ENCODE data around the gene SLC2A8. TPM values are rescaled to one million over a fixed set of nuclear protein-coding genes. Genes with fewer than 3 reads are reported as not detected.
A peak's percentile ranks its signal among the peaks of the same experiment; 100 is the strongest.

The SLC2A8 gene
- total RNA-seq, 1 donor from 2014 or later: 13.6 TPM

DNA sequence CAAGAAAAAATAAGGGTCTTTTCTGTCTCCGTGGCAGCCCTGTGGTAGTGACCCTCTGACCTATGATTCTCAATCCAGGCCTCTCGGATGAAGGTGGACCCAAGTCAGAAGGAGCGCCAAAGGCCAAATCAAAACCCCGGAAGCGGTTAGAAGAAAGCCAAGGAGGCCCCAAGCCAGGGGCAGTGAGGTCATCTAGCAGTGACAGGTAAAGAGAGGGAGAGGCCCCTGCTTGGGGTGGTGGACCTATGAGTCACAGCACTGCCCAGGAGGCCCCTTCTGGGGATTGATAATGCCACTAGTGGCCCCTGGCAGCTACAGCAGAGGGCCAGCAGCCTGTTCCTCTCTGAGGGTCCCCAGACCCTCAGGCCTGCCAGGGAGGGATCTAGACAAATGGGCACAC lies 6.4 kb upstream of the SLC2A8 start:
- Histone ChIP-seq H3K27ac (ENCODE audit: low read depth, low read length) (no peak overlapping the region), H3K4me3 (ENCODE audit: low read length in 3 of 3) (no peak overlapping the region), H3K9ac (ENCODE audit: low read depth in 1 of 3, low read length in 3 of 3) (no peak overlapping the region), H3K9me3 (ENCODE audit: control insufficient read depth in 3 of 3, low read length in 3 of 3) (no peaks in the 10 kb centered on the region), H3K4me1 (ENCODE audit: control insufficient read depth in 3 of 3, insufficient read depth in 3 of 3, low read length in 3 of 3) (peaks cover 0 to 2% (median 1%) of the 10 kb centered on the region in 3 donors), H3K27me3 (ENCODE audit: control insufficient read depth in 3 of 3, insufficient read depth in 3 of 3, low read length in 3 of 3) (no peaks in the 10 kb centered on the region), H3K36me3 (ENCODE audit: control insufficient read depth in 3 of 3, insufficient read depth in 3 of 3, low read length in 3 of 3) (peaks cover 0 to 2% (median 0%) of the 10 kb centered on the region in 3 donors)

DNA sequence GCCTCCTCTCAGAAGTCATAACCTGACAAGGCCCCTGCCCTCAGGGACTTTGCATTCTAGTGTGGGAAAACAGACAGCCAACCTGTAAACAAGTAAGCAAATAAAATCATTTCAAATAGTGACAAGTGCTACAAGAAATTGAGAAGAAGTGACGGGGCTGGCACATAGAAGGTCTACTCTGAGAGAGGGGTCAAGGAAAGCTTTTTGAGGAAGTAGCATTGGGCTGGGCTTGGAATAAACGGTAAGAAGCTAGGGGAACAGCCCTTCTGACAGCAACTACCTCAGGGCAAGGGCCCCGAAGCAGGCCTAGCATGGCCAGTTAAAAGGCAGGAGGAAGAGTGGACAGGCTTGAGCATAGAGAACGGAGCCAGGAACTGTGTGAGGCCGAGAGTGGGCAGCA lies 4.8 kb upstream of the SLC2A8 start:
- no peaks in the 10 kb centered on the region for H3K9me3 ChIP-seq (ENCODE audit: control insufficient read depth in 3 of 3, low read length in 3 of 3)
- H3K4me1 ChIP-seq (ENCODE audit: control insufficient read depth in 3 of 3, insufficient read depth in 3 of 3, low read length in 3 of 3): peaks cover 6 to 12% (median 10%) of the 10 kb centered on the region in 3 donors
- H3K4me3 ChIP-seq (ENCODE audit: low read length in 3 of 3): no peak overlapping the region
- H3K9ac ChIP-seq (ENCODE audit: low read depth in 1 of 3, low read length in 3 of 3): no peak overlapping the region
- no peaks in the 10 kb centered on the region for H3K27me3 ChIP-seq (ENCODE audit: control insufficient read depth in 3 of 3, insufficient read depth in 3 of 3, low read length in 3 of 3)
- no peak overlapping the region for H3K27ac ChIP-seq (ENCODE audit: low read depth, low read length)
- H3K36me3 ChIP-seq (ENCODE audit: control insufficient read depth in 3 of 3, insufficient read depth in 3 of 3, low read length in 3 of 3): peaks cover 0 to 2% (median 0%) of the 10 kb centered on the region in 3 donors

DNA sequence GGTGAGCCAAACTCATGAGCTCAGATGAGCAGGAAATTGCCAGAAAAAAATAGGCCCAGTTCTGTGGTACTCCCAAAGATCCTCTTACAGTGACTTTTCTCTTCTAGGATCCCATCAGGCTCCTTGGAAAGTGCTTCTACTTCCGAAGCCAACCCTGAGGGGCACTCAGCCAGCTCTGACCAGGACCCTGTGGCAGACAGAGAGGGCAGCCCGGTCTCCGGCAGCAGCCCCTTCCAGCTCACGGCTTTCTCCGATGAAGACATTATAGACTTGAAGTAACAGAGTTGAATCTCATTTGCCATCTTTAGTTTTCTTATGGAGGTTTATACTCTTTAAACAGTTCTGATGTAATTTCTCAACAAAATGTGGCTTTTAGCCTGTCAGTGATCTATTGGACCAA lies 4.0 kb upstream of the SLC2A8 start:
- Histone ChIP-seq H3K4me1 (ENCODE audit: control insufficient read depth in 3 of 3, insufficient read depth in 3 of 3, low read length in 3 of 3) (peaks cover 7 to 15% (median 10%) of the 10 kb centered on the region in 3 donors), H3K4me3 (ENCODE audit: low read length in 3 of 3) (no peak overlapping the region), H3K36me3 (ENCODE audit: control insufficient read depth in 3 of 3, insufficient read depth in 3 of 3, low read length in 3 of 3) (peaks cover 0 to 2% (median 0%) of the 10 kb centered on the region in 3 donors), H3K27ac (ENCODE audit: low read depth, low read length) (no peak overlapping the region), H3K9me3 (ENCODE audit: control insufficient read depth in 3 of 3, low read length in 3 of 3) (no peaks in the 10 kb centered on the region), H3K9ac (ENCODE audit: low read depth in 1 of 3, low read length in 3 of 3) (no peak overlapping the region), H3K27me3 (ENCODE audit: control insufficient read depth in 3 of 3, insufficient read depth in 3 of 3, low read length in 3 of 3) (no peaks in the 10 kb centered on the region)

DNA sequence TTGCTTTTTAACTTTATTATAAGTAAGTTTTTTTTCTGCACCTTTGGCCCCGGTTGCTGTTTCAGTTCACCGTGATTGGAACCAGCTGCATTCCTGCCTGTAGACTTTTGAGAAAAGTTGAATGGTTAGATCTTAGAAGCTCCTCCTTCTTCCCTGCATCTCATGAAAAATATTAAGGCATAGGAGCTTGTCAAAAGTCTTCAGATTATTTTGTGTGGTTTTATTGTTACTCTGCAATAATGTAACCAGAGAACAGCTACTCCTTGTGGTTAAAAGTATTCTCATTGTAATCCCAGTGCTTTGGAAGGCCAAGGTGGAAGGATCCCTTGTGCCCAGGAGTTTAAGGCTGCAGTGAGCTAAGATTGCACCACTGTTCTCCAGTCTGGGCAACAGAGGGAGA lies 3.3 kb upstream of the SLC2A8 start:
- Histone ChIP-seq H3K27me3 (ENCODE audit: control insufficient read depth in 3 of 3, insufficient read depth in 3 of 3, low read length in 3 of 3) (no peaks in the 10 kb centered on the region), H3K4me1 (ENCODE audit: control insufficient read depth in 3 of 3, insufficient read depth in 3 of 3, low read length in 3 of 3) (peaks cover 14 to 22% (median 17%) of the 10 kb centered on the region in 3 donors), H3K27ac (ENCODE audit: low read depth, low read length) (no peak overlapping the region), H3K9ac (ENCODE audit: low read depth in 1 of 3, low read length in 3 of 3) (no peak overlapping the region), H3K9me3 (ENCODE audit: control insufficient read depth in 3 of 3, low read length in 3 of 3) (no peaks in the 10 kb centered on the region), H3K36me3 (ENCODE audit: control insufficient read depth in 3 of 3, insufficient read depth in 3 of 3, low read length in 3 of 3) (peaks cover 0 to 2% (median 0%) of the 10 kb centered on the region in 3 donors), H3K4me3 (ENCODE audit: low read length in 3 of 3) (no peak overlapping the region)

DNA sequence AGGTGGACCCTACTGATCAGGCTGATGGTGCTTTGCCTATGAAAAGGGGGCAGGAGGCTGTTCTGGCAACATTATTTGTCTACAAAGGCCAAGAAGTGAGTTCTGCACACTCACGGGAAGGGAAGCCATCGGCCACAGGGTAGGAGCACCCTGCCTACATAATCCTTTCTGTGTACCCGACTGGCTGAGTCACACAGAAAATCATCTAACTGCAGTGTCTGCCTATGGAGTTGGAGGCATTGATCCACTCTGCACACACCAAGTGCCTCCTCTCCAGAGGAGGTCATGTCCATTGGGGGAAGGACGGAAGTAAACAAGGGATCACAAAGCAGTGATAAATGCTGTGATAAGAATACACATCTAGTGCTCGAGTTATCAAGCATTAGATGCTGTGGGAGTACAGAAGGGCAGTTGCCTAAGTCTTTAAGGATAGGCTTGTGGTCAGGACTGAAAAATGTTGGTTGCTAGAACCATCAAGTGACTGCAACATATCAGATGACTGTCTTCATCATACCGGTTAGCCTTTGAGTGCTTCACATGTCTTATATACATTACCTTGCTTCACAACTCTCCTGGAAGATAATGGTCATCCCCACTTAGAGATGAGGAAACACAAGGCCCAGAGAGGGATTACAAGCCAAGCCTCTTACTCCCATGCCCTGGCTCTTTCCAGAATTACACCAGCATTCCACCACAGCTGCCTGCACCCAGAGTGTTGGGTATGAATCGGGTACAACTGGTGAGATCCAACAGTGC lies 1.3 kb upstream of the SLC2A8 start:
- Histone ChIP-seq H3K27ac (ENCODE audit: low read depth, low read length) (peak overlapping the region; percentile 58), H3K9me3 (ENCODE audit: control insufficient read depth in 3 of 3, low read length in 3 of 3) (no peaks in the 10 kb centered on the region), H3K4me3 (ENCODE audit: low read length in 3 of 3) (peak overlapping the region; percentile 85 to 86 (median 85)), H3K36me3 (ENCODE audit: control insufficient read depth in 3 of 3, insufficient read depth in 3 of 3, low read length in 3 of 3) (peaks cover 0 to 8% (median 4%) of the 10 kb centered on the region in 3 donors), H3K9ac (ENCODE audit: low read depth in 1 of 3, low read length in 3 of 3) (peak overlapping the region in 2 of 3 donors; percentile 78 to 91), H3K4me1 (ENCODE audit: control insufficient read depth in 3 of 3, insufficient read depth in 3 of 3, low read length in 3 of 3) (peaks cover 18 to 28% (median 20%) of the 10 kb centered on the region in 3 donors), H3K27me3 (ENCODE audit: control insufficient read depth in 3 of 3, insufficient read depth in 3 of 3, low read length in 3 of 3) (no peaks in the 10 kb centered on the region)

DNA sequence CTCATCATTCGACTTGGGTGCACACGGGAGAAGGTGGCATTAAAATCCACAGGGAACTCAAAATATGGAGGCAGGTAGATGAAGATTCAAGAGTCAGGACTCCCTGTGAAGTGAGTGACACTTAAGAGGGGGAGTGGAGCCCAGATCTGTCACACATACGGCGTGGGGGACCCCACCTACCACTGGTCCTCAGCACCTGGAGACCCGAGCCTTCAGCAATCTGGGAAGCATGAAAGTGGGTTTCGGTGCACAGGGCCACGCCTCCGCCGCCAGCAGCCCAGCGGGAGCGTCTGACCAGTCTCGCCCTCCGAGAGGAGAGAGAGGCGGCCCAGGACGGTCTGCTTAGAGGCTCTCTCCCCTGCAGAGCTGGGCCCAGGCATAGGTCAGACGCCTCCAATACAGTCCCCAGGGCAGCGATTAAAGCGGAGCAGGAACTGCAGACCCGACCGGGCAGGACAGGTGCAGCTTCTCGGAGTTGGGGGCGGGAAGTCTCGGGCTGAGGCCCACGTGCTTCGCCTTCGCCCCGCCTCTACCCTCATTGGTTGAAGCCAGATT lies 639 bp upstream of the SLC2A8 start:
- H3K9me3 ChIP-seq (ENCODE audit: control insufficient read depth in 3 of 3, low read length in 3 of 3): no peaks in the 10 kb centered on the region
- H3K36me3 ChIP-seq (ENCODE audit: control insufficient read depth in 3 of 3, insufficient read depth in 3 of 3, low read length in 3 of 3): peaks cover 4 to 11% (median 6%) of the 10 kb centered on the region in 3 donors
- H3K4me3 ChIP-seq (ENCODE audit: low read length in 3 of 3): peak overlapping the region; percentile 85 to 86 (median 85)
- peak overlapping the region; percentile 78 to 91 (median 86) for H3K9ac ChIP-seq (ENCODE audit: low read depth in 1 of 3, low read length in 3 of 3)
- H3K27me3 ChIP-seq (ENCODE audit: control insufficient read depth in 3 of 3, insufficient read depth in 3 of 3, low read length in 3 of 3): no peaks in the 10 kb centered on the region
- peak overlapping the region; percentile 58 for H3K27ac ChIP-seq (ENCODE audit: low read depth, low read length)
- peaks cover 18 to 28% (median 20%) of the 10 kb centered on the region in 3 donors for H3K4me1 ChIP-seq (ENCODE audit: control insufficient read depth in 3 of 3, insufficient read depth in 3 of 3, low read length in 3 of 3)

DNA sequence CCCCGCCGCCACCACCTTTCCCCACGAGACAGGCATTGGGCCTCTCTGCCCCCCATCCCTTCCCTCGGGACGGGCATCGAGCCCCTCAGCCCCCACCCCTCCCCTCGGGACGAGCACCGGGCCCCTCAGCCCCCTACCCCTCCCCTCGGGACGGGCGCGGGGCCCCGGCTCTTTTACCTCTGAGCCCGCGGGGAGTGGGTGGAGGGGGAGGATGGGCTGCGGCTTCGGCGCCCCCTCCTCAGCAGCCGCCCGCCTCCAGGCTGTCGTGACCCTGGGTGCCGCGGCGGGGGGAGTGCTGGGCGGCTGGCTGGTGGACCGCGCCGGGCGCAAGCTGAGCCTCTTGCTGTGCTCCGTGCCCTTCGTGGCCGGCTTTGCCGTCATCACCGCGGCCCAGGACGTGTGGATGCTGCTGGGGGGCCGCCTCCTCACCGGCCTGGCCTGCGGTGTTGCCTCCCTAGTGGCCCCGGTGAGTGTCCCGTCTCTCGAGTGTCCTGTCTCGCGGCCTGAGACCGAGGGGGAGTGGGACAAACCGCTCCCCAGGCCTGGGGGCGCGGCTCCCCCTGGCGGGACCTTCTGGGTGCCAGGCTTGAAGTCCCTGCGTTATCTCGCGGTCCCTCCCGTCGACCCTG lies 791 bp downstream of the SLC2A8 start:
- Histone ChIP-seq H3K4me1 (ENCODE audit: control insufficient read depth in 3 of 3, insufficient read depth in 3 of 3, low read length in 3 of 3) (peaks cover 18 to 28% (median 20%) of the 10 kb centered on the region in 3 donors), H3K9me3 (ENCODE audit: control insufficient read depth in 3 of 3, low read length in 3 of 3) (no peaks in the 10 kb centered on the region), H3K4me3 (ENCODE audit: low read length in 3 of 3) (peak overlapping the region; percentile 51 to 80 (median 78)), H3K9ac (ENCODE audit: low read depth in 1 of 3, low read length in 3 of 3) (peak overlapping the region; percentile 72 to 88 (median 82)), H3K36me3 (ENCODE audit: control insufficient read depth in 3 of 3, insufficient read depth in 3 of 3, low read length in 3 of 3) (peaks cover 10 to 15% (median 10%) of the 10 kb centered on the region in 3 donors), H3K27me3 (ENCODE audit: control insufficient read depth in 3 of 3, insufficient read depth in 3 of 3, low read length in 3 of 3) (no peaks in the 10 kb centered on the region), H3K27ac (ENCODE audit: low read depth, low read length) (peak overlapping the region; percentile 87)

DNA sequence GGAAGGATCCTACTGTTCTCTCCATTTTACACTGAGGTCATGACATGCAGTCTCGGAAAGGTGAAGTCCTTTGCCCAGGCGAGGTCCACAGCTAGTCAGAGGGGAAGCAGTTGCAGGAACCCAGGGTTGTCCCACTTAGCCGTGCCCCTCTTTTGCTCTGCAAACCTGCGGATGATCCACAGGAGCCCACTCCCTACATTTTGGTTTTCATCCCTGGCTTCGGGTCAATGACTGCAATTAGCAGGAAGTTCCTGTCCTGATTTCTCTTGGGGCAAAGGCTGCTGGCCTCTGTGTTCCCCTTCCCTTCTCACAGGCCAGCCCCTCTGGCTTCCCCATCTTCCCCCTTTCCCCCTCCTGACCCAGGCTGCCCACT lies 1.3 kb downstream of the SLC2A8 start:
- no peak overlapping the region for H3K27ac ChIP-seq (ENCODE audit: low read depth, low read length)
- H3K9ac ChIP-seq (ENCODE audit: low read depth in 1 of 3, low read length in 3 of 3): peak overlapping the region; percentile 72 to 88 (median 82)
- H3K36me3 ChIP-seq (ENCODE audit: control insufficient read depth in 3 of 3, insufficient read depth in 3 of 3, low read length in 3 of 3): peaks cover 10 to 15% (median 10%) of the 10 kb centered on the region in 3 donors
- H3K4me1 ChIP-seq (ENCODE audit: control insufficient read depth in 3 of 3, insufficient read depth in 3 of 3, low read length in 3 of 3): peaks cover 18 to 28% (median 20%) of the 10 kb centered on the region in 3 donors
- H3K4me3 ChIP-seq (ENCODE audit: low read length in 3 of 3): peak overlapping the region; percentile 48 to 80 (median 78)
- H3K27me3 ChIP-seq (ENCODE audit: control insufficient read depth in 3 of 3, insufficient read depth in 3 of 3, low read length in 3 of 3): no peaks in the 10 kb centered on the region
- H3K9me3 ChIP-seq (ENCODE audit: control insufficient read depth in 3 of 3, low read length in 3 of 3): no peaks in the 10 kb centered on the region

DNA sequence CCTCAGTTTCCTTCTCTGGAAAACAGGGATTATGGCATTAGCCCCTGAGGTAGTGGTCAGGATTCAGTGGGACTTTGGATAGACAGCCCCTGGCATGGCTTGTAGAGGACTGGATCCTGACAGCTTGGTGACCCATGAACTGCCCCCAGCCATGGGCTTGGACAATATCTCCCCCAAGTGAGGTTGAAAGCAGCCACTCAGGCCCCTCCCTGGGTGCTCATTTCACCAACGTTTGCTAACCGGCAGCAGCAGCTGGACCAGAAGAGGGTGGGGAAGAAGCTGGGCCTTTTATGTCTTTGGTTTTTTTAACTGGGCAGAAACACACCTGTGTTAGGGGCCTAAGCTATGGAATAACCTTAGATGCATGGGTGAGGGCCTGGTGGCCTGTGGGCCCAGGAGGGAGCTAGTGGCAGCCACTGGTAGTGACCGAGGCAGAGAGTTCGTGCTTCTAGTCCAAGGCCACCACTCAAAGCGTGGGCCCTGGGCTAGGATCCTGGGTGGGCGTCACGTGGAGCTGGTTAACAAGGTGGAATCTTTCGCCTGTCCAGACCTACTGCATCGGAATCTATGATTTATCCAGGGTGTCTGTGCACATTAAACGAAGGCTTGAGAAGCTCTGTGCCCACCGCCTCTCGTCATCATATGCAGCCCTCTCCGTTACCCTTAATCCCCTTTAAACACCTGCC lies 1.9 kb downstream of the SLC2A8 start:
- no peaks in the 10 kb centered on the region for H3K9me3 ChIP-seq (ENCODE audit: control insufficient read depth in 3 of 3, low read length in 3 of 3)
- no peak overlapping the region for H3K27ac ChIP-seq (ENCODE audit: low read depth, low read length)
- H3K4me3 ChIP-seq (ENCODE audit: low read length in 3 of 3): peak overlapping the region in 2 of 3 donors; percentile 48 to 78

More for the DNA sequence above, 1.9 kb downstream of the SLC2A8 start:
- peaks cover 14 to 21% (median 14%) of the 10 kb centered on the region in 3 donors for H3K36me3 ChIP-seq (ENCODE audit: control insufficient read depth in 3 of 3, insufficient read depth in 3 of 3, low read length in 3 of 3)
- peak overlapping the region; percentile 72 to 88 (median 82) for H3K9ac ChIP-seq (ENCODE audit: low read depth in 1 of 3, low read length in 3 of 3)
- no peaks in the 10 kb centered on the region for H3K27me3 ChIP-seq (ENCODE audit: control insufficient read depth in 3 of 3, insufficient read depth in 3 of 3, low read length in 3 of 3)
- peaks cover 18 to 28% (median 20%) of the 10 kb centered on the region in 3 donors for H3K4me1 ChIP-seq (ENCODE audit: control insufficient read depth in 3 of 3, insufficient read depth in 3 of 3, low read length in 3 of 3)
